Endometrium (tissue), 2 donors: ENCODE results near the gene ZNF652.

Experiments used
- FAIRE-seq: peaks from 2 replicates; lab custom pipeline; 2012; peaks lifted over from hg19 to GRCh38; lab: Jason Lieb, UNC
- donor health status: control.
- donor health status: control.

The ZNF652 gene

GRCh38 chr17:49358641-49359247, 3.3 kb downstream of the ZNF652 start:
- FAIRE-seq, result no peak

GRCh38 chr17:49357516-49357915, 4.5 kb downstream of the ZNF652 start:
- no peak for FAIRE-seq

GRCh38 chr17:49356320-49356719, 5.7 kb downstream of the ZNF652 start:
- FAIRE-seq, result no peak

- no peak for FAIRE-seq
Observed at GRCh38 chr17:49353607-49354006, 8.4 kb downstream of the ZNF652 start.

- FAIRE-seq, result no peak
Observed at GRCh38 chr17:49352587-49353154, 9.4 kb downstream of the ZNF652 start.

GRCh38 chr17:49351572-49352140, 10.4 kb downstream of the ZNF652 start:
- no peak for FAIRE-seq

GRCh38 chr17:49349541-49349940, 12.5 kb downstream of the ZNF652 start:
- no peak for FAIRE-seq

- FAIRE-seq, result no peak
Observed at GRCh38 chr17:49344914-49345313, 17.1 kb downstream of the ZNF652 start.

- no peak for FAIRE-seq
Observed at GRCh38 chr17:49343273-49343672, 18.8 kb downstream of the ZNF652 start.

GRCh38 chr17:49342575-49342936, 19.5 kb downstream of the ZNF652 start:
- FAIRE-seq, result no peak

- no peak for FAIRE-seq
Observed at GRCh38 chr17:49341356-49341755, 20.7 kb downstream of the ZNF652 start.

GRCh38 chr17:49339354-49339753, 22.7 kb downstream of the ZNF652 start:
- no peak for FAIRE-seq

GRCh38 chr17:49338883-49339282, 23.2 kb downstream of the ZNF652 start:
- FAIRE-seq, result no peak

- no peak for FAIRE-seq
Observed at GRCh38 chr17:49337884-49338283, 24.2 kb downstream of the ZNF652 start.

GRCh38 chr17:49334744-49335512, 27.1 kb downstream of the ZNF652 start:
- FAIRE-seq, result no peak

GRCh38 chr17:49333804-49334203, 28.2 kb downstream of the ZNF652 start:
- FAIRE-seq, result no peak

- FAIRE-seq, result no peak
Observed at GRCh38 chr17:49327835-49328784, 33.9 kb downstream of the ZNF652 start.

- FAIRE-seq, result no peak
Observed at GRCh38 chr17:49325980-49326379, 36.1 kb downstream of the ZNF652 start.

- FAIRE-seq, result no peak
Observed at GRCh38 chr17:49318435-49318965, 43.5 kb downstream of the ZNF652 start.

- FAIRE-seq, result no peak
Observed at GRCh38 chr17:49316889-49317675, 45.0 kb downstream of the ZNF652 start.

- FAIRE-seq, result no peak
Observed at GRCh38 chr17:49316258-49316570, 45.8 kb downstream of the ZNF652 start.
